HepG2 (cell line): ENCODE measurements around the gene NKD2.

Experiments
- CREB1 ChIP-seq, 2 experiments: fragments of 450-650 bp in 1 of 2; IDR thresholded peaks; 2 replicates each; pipeline ENCODE4 v1.6.1; 2016 to 2017; ENCODE audit warnings: control low read depth in 1 of 2, mild to moderate bottlenecking in 1 of 2, missing compliant biosample characterization in 1 of 2, missing genetic modification characterization in 1 of 2
- CTCF ChIP-seq: sonication (generic); formaldehyde crosslinking; IDR thresholded peaks from 2 replicates; pipeline ENCODE4 v1.5.0; 2020; ENCODE audit warnings: mild to moderate bottlenecking, missing genetic modification reagents, moderate library complexity
- FOXA1 ChIP-seq, 2 experiments: fragments of 450-650 bp in 1 of 2; sonication (generic) in 1 of 2; formaldehyde crosslinking in 1 of 2; IDR thresholded peaks; 2 replicates each; pipeline versions ENCODE4 v1.4.0 to v1.6.1; 2016 to 2020; ENCODE audit warnings: missing genetic modification reagents in 1 of 2
- ISL2 ChIP-seq: sonication (generic); formaldehyde crosslinking; IDR thresholded peaks from 2 replicates; pipeline ENCODE4 v1.5.0; 2020; ENCODE audit warnings: missing genetic modification reagents
- KLF16 ChIP-seq, 2 experiments: sonication (generic) in 1 of 2; formaldehyde crosslinking in 1 of 2; IDR thresholded peaks; 2 replicates each; pipeline versions ENCODE4 v1.6.1 to v1.8.0; 2016 to 2023; ENCODE audit warnings: missing genetic modification reagents in 2 of 2, missing compliant biosample characterization in 1 of 2
- NFIC ChIP-seq: IDR thresholded peaks from 2 replicates; pipeline ENCODE4 v1.6.1; 2012; ENCODE audit warnings: mild to moderate bottlenecking, low read length, inconsistent platforms
- NR2C2 ChIP-seq: sonication (generic); formaldehyde crosslinking; IDR thresholded peaks from 2 replicates; pipeline ENCODE4 v1.4.0; 2020; ENCODE audit warnings: missing genetic modification reagents, mild to moderate bottlenecking, moderate library complexity, borderline replicate concordance
- POLR2AphosphoS2 ChIP-seq: IDR thresholded peaks from 2 replicates; pipeline ENCODE4 v1.6.1; 2011; ENCODE audit warnings: low read depth, low read length, improper control_type of control experiment
- RAD21 ChIP-seq: fragments of 450-650 bp; formaldehyde crosslinking; IDR thresholded peaks from 2 replicates; pipeline ENCODE4 v1.5.0; 2020; ENCODE audit warnings: mild to moderate bottlenecking

- TF ChIP-seq POLR2AphosphoS2, result no peak
- TF ChIP-seq KLF16 (CRISPR knock-in tag; IDR thresholded peaks at IDR 0.05), result no peak
- no peak for TF ChIP-seq CREB1 (IDR thresholded peaks at IDR 0.05)
- no peak for TF ChIP-seq CREB1 (CRISPR knock-in tag; IDR thresholded peaks at IDR 0.05)
- TF ChIP-seq RAD21 (CRISPR knock-in tag), result no peak
- TF ChIP-seq ISL2, result no peak
- TF ChIP-seq CTCF (CRISPR knock-in tag), result no peak
- no peak for TF ChIP-seq FOXA1 (IDR thresholded peaks at IDR 0.05)
- TF ChIP-seq FOXA1 (CRISPR knock-in tag; IDR thresholded peaks at IDR 0.05), result no peak
- no peak for TF ChIP-seq NFIC
- no peak for TF ChIP-seq NR2C2 (CRISPR knock-in tag)
Observed at GRCh38 chr5:1074226-1074625, 65.6 kb downstream of the NKD2 start.
